ENCODE measurements around the gene UGT1A5. TPM values are rescaled to one million over a fixed set of nuclear protein-coding genes. Genes with fewer than 3 reads are reported as not detected.

UGT1A5 gene
- total RNA-seq, 1 experiment from 2014 or later: not detected

- TF ChIP-seq EZH2phosphoT487 (IDR thresholded peaks at IDR 0.05; ENCODE audit: borderline replicate concordance): no peak
- TF ChIP-seq RAD21 (IDR thresholded peaks at IDR 0.05; ENCODE audit: low read depth): no peak
These were observed 45.4 kb downstream of the UGT1A5 start (continued) for GRCh38 chr2:233758141-233758540.

DNA sequence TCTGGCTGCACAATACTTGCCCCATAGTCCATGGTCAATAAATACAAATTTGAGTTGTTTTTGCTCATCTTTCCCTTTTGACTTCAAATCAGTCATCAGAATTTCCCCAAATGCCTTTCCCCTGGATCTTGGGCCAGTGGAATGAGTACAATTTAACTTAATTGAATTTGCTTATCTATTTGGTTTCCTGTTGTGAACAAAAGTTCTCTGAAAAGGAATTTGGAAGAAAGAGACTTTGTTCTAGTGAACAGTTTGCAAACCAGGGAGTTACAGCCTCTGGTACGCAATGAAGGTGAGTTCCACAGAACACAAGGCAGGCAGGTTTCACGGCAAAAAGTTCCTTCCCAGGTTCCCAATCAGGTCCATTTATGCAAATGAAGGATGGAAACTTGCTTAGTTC lies 46.1 kb downstream of the UGT1A5 start:
- Histone ChIP-seq H3K9me2 (ENCODE audit: insufficient read depth) (no peaks in the 10 kb centered on the region), H3K27me3 (ENCODE audit: insufficient read depth, low read length) (no peaks in the 10 kb centered on the region), H3K4me3 (replicated peaks in 1 of 2; ENCODE audit: low read depth in 1 of 2, low read length in 2 of 2) (no peak overlapping the region), H2AFZ (ENCODE audit: low read depth, low read length, poor library complexity, severe bottlenecking) (no peak overlapping the region), H3K4me2 (ENCODE audit: low read length) (no peak overlapping the region), H3K9me3 (ENCODE audit: control insufficient read depth in 1 of 2, insufficient read depth in 1 of 2, low read depth in 1 of 2, low read length in 2 of 2) (no peaks in the 10 kb centered on the region), H4K20me1 (ENCODE audit: insufficient read depth) (no peaks in the 10 kb centered on the region), H3K27ac (ENCODE audit: low read depth, low read length) (no peak overlapping the region), H3K79me2 (ENCODE audit: insufficient read depth, low read length) (no peaks in the 10 kb centered on the region), H3K9ac (ENCODE audit: low read length) (no peak overlapping the region), H3K4me1 (ENCODE audit: control insufficient read depth in 1 of 2, insufficient read depth in 2 of 2, low read length in 2 of 2) (no peaks in the 10 kb centered on the region), H3K36me3 (ENCODE audit: control insufficient read depth in 1 of 2, insufficient read depth in 2 of 2, low read length in 2 of 2) (no peaks in the 10 kb centered on the region)
- DNase-seq (ENCODE audit: low read depth, low spot score) (no peak), ATAC-seq (no peak)
- POLR2A ChIA-PET: no interaction called here
- CTCF ChIA-PET: no interaction called here
- intact Hi-C loops (cut with micrococcal nuclease): no loop called here
- RAD21 ChIA-PET (ENCODE audit: low non-redundant PET in 1 of 2, low total read pairs in 2 of 2, uncharacterized antibody in 2 of 2, unreplicated experiment in 2 of 2): no interaction called here
- BruUV-seq (replicated peaks): no TSS peak
- TF ChIP-seq SP1 (IDR thresholded peaks at IDR 0.05; ENCODE audit: low read depth): no peak

- H4K20me1 ChIP-seq (ENCODE audit: insufficient read depth): no peaks in the 10 kb centered on the region
- ChIA-PET RAD21 (ENCODE audit: low non-redundant PET in 1 of 2, low total read pairs in 2 of 2, uncharacterized antibody in 2 of 2, unreplicated experiment in 2 of 2) (no interaction called here), CTCF (no interaction called here), POLR2A (no interaction called here)
- no peaks in the 10 kb centered on the region for H3K9me2 ChIP-seq (ENCODE audit: insufficient read depth)
- no peak within 1 kb of the TSS for H3K9ac ChIP-seq (ENCODE audit: low read length)
- no peak within 1 kb of the TSS for H3K4me3 ChIP-seq (replicated peaks in 1 of 2; ENCODE audit: low read depth in 1 of 2, low read length in 2 of 2)
- peaks cover 0 to 10% of the 10 kb centered on the region in 2 experiments; a peak in 2 of 4 replicates for H3K4me1 ChIP-seq (ENCODE audit: control insufficient read depth in 1 of 2, insufficient read depth in 2 of 2, low read length in 2 of 2)
- no peaks in the 10 kb centered on the region for H3K36me3 ChIP-seq (ENCODE audit: control insufficient read depth in 1 of 2, insufficient read depth in 2 of 2, low read length in 2 of 2)
- ATAC-seq: no peak
- no peaks in the 10 kb centered on the region for H3K9me3 ChIP-seq (ENCODE audit: control insufficient read depth in 1 of 2, insufficient read depth in 1 of 2, low read depth in 1 of 2, low read length in 2 of 2)
- DNase-seq (ENCODE audit: low read depth, low spot score): no peak
- no peak within 1 kb of the TSS for H3K4me2 ChIP-seq (ENCODE audit: low read length)
- intact Hi-C loops (cut with micrococcal nuclease): no loop called here
- H3K27ac ChIP-seq (ENCODE audit: low read depth, low read length): no peak within 1 kb of the TSS
- H3K27me3 ChIP-seq (ENCODE audit: insufficient read depth, low read length): no peaks in the 10 kb centered on the region
- TF ChIP-seq ZNF274 (IDR thresholded peaks at IDR 0.05; ENCODE audit: low read depth, low read length) (no peak), POLR2A (IDR thresholded peaks at IDR 0.05; ENCODE audit: borderline replicate concordance, extremely low read depth, insufficient read depth, insufficient read length) (no peak), SIN3A (IDR thresholded peaks at IDR 0.05; ENCODE audit: low read depth) (no peak)
- H2AFZ ChIP-seq (ENCODE audit: low read depth, low read length, poor library complexity, severe bottlenecking): no peak within 1 kb of the TSS
- no peaks in the 10 kb centered on the region for H3K79me2 ChIP-seq (ENCODE audit: insufficient read depth, low read length)
- no TSS peak for BruUV-seq (replicated peaks)
These were observed 47.3 kb downstream of the UGT1A5 start, which contains the start of gene UGT1A1 for GRCh38 chr2:233760043-233760442. Gene UGT1A1, plus strand, starts transcription at chr2:233760270. Its CDS starts 18 bp downstream, at chr2:233760288.

All from HCT116 (cell line).